ENCODE data around the gene IRAK2.
A peak's percentile ranks its signal among the peaks of the same experiment; 100 is the strongest.
"Not testable (repeated sequence)": the region's sequence is repeated elsewhere in the genome, so short reads cannot be mapped to it uniquely, and the experiment has no call there.

The IRAK2 gene

DNA sequence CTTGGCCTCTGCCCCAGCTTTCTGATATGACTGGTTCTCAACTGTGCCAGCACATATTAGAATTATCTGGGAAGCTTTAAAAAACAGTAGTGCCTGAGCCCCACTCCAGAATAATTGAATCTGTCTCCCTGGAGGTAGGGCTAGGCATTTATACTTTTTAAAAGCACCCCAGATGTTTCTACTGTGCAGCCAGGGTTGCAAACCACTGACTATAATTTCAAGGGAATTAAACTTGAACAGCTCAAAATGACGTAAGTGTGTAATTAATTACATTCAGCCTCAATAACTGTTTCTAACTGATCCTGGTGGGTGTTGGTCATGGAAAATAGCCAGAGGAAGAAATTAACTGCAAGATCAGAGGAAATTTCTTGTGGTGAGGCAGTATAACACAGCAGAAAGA, 4.4 kb upstream of the IRAK2 start:
- DNase-seq, result no peak

DNA sequence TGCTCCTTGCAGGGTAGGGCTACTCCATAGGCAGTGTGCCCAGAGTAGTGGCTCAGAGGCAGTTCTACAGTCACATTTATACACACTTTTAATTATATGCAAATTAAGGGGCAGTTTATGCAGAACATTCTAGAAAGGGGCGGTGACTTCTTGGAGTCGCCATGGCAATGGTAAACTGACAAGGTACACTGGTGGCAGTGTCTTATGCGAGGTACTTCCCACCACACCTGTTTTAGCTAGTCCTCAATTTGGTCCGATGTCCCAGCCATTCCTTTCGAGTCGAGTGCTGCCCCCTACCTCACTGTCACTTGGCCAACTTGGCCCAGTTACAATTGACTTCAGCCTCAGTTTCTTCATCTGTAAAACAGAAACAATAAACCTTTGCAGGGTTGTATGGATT, 3.8 kb upstream of the IRAK2 start:
- no peak for DNase-seq

DNA sequence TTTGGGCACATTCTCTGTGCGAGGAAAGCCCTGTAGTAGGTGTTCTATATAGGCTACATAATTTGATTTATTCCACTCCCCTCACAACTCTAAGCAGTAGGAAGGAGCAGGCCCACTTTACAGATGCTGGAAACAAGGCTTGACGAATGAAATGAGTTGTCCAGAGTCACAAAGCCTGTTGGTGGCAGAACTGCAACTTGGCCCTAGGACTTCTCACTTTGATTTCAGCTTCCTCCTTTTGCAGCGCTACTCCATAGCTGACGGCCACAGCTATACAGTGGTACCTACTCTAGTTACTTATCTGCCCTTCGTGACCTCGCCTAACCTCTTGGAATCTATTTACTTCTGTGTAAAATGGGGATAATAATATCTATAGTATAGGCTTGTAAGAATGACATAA, 2.5 kb upstream of the IRAK2 start:
- peak; percentile 76 for DNase-seq

DNA sequence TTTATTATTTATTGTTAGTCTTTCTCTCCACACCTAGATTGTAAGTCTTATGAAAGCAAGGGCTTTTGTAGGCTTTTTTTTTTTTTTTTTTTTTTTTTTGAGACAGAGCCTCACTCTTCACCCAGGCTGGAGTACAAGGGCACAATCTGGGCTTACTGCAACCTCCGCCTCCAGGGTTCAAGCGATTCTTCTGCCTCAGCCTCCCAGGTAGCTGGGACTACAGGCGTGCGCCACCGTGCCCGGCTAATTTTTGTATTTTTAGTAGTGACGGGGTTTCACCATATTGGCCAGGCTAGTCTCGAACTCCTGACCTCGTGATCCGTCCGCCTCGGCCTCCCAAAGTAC, 546 bp upstream of the IRAK2 start:
- DNase-seq, result not testable (repeated sequence)

DNA sequence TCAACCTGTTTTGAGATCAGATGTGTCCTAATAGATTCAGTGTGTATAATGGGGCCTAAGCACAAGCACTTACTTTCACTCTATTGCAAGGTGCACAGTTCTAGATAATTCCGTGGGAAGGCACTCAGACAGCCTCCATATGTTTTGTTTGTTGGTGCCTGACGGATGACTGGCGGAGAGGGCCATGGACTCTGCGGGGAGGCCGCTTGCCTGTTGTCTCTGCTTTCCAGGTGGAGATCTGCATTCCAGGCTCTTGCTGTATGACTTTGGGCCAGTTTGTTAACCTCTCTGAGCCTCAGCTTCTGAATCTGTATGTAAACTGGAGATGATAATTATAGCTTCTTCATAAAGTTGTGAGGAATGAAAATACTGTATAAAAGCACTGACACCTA, 1.5 kb downstream of the IRAK2 start:
- no peak for DNase-seq

DNA sequence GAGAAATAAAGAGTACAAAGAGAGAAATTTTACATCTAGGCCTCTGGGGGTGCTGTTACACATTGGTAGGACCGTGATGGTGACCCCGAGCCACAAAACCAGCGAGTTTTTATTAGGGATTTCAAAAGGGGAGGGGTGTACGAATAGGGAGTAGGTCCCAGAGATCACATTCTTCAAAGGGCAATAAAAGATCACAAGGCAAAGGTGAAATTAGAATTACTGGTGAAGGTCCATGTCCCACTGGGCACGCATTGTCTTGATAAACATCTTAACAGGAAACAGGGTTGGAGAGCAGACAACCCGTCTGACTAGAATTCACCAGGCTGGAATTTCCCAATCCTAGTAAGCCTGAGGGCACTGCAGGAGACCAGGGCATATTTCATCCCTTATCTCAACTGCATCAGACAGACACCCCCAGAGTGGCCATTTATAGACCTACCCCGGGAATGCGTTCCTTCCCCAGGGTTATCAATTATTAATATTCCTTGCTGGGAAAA, 4.3 kb downstream of the IRAK2 start:
- peak; percentile 34 for DNase-seq

DNA sequence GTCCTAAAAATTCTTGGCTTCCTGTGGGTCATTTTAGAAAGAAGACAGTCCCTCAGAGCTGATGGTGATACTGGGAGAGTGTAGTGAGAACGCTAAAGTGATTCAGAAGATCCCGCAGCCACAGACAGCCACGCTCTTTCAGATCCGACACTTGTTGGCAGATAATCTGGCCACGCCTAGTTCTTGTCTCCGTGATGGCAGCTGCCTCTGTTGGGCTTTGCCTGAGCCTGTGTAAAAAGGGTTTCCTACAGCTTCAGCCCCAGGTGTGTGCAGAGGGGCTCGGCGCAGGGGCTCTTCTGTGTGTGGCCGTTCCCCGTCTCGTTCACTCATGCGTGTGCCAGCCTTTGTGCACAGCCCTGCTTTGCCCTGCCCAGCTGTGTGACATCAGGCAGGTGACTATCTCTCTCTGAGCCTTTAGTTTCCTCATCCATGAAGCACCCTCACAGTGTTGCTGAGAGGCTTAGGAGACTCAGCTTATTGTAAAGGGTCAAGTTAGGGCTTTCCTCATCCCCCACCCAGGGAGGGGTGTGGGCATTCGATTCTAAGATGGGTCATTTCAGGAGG, 6.3 kb downstream of the IRAK2 start:
- DNase-seq, result peak; percentile 30

DNA sequence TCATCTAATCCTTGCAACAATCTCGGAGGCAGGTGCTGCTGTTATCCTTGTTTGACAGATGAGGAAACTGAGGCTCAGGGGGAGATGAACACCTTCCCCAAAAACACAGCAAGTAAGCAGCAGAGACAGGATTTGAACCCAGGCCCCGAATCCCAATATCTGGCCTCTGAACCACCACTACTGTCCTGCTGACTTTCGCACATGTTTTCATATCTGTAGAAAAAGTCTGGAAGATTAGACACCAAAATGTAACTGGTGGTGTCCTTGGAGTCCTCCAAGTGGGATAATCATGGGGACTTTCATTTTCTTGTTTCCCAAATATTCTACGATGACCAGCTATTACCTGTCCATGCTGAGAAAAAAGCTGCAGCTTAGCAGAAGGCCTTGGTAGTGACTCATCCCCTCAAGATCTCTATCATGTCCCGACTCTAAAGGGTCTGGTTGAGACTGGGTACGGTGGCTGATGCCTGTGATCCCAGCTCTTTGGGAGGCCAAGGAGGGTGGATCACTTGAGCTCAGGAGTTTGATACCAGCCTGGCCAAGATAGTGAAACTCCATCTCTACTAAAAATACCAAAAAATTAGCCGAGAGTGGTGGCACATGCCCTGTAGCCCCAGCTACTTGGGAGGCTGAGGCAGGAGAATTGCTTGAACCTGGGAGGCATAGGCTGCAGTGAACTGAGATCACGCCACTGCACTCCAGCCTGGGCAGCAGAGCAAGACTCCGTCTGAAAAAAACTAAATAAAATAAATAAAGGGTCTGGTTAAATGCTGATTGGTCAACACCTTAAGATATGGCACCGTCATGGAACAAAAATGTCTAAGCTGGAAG, 8.6 kb downstream of the IRAK2 start:
- DNase-seq, result peak; percentile 37

DNA sequence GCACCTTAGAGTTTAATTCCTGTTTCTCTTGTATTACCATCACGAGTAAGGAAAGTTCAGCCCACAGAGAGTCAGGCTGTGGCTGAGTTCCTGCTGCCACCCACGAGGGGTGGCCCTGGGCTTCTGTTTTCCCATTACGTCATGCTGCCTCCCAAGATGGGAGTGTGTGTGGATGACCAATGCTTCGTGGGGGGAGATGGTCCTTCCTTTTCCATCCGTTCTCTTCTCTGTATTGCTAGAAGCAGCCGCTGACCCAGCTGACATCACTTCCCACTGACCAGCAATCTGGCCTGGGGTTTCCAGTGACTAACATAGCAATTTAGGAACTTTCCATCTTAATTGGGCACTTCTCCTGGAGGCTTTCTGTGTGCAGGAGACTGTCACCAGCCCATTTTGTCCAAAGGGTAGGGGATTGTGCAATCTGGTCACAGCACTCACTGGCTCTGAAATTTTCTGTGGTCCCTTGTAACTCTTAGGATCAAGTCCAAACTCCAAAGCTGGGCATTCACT, 9.3 kb downstream of the IRAK2 start:
- DNase-seq, result peak; percentile 50

DNA sequence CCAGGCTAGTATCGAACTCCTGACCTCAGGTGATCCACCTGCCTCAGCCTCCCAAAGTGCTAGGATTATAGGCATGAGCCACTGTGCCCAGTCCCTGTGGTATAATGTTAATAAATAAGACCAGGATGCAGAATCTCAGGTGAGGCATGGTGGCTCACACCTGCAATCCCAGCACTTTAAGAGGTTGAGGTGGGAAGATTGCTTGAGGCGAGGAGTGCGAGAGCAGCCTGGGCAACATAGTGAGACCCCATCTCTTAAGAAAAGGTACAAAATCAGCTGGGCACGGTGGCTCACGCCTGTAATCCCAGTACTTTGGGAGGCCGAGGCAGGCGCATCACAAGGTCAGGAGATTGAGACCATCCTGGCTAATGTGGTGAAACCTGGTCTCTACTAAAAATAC, 10.6 kb downstream of the IRAK2 start:
- not testable (repeated sequence) for DNase-seq

DNA sequence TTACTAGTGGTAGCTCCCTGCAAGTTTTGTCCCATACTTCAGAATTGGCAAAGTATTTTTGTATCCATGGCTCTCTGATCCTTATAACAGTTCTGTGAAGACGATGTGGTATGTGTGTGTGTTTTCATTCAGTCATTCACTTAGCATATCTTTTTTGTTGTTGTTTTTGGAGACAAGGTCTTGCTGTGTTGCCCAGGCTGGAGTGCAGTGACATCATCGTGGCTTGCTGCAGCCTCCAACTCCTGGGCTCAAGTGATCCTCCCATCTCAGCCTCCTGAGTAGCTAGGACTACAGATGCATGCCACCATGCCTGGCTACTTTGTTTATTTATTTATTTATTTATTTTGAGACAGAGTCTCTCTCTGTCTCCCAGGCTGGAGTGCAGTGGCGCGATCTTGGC, 11.4 kb downstream of the IRAK2 start:
- not testable (repeated sequence) for DNase-seq

DNA sequence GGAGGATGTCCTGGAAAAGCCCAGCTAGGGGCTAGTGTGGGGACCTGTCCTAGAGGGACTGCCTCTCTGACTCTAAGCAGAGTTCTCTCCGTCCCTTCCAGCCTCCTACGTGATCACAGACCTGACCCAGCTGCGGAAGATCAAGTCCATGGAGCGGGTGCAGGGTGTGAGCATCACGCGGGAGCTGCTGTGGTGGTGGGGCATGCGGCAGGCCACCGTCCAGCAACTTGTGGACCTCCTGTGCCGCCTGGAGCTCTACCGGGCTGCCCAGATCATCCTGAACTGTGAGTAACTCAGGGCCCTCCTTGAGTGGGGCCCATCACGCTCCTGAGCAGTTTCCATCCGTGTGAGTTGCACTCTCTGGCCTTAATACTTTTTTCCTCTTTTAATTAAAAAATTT, 13.0 kb downstream of the IRAK2 start:
- no peak for DNase-seq

DNA sequence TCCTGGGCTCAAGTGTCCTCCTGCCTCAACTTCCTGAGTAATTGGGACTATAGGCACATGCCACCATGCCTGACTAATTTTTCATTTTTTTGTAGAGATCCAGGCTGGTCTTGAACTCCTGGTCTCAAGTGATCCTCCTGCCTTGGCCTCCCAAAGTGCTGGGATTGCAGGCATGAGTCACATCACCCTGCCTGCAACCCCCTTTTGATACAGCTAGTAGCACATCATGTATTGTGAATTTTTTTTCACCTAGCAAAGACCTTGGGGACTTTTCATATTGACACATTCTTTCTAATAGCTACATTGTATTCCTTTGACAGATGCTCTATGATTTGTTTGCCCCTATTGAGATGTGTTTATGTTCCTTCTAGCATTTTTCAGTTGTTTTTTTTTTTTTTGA, 14.2 kb downstream of the IRAK2 start:
- no peak for DNase-seq

DNA sequence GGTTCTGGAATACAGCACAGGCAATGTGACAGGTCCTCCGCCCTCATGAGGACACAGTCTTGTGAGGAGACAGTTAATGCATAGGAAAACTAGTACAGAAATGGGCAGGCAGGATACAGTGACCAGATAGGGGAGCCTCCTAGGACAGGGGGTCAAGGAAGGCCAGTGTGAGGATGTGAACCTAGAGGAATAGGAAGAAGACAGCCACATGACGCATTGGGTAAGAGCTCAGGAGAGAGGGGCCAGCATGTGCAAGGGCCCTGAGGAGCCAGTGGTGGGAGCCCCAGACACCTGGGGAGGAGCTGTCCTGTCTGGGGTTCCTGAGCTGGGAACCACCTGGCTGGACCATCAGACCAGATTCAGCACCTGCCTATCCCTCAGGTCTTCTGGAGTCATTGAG, 15.6 kb downstream of the IRAK2 start:
- DNase-seq, result no peak

DNA sequence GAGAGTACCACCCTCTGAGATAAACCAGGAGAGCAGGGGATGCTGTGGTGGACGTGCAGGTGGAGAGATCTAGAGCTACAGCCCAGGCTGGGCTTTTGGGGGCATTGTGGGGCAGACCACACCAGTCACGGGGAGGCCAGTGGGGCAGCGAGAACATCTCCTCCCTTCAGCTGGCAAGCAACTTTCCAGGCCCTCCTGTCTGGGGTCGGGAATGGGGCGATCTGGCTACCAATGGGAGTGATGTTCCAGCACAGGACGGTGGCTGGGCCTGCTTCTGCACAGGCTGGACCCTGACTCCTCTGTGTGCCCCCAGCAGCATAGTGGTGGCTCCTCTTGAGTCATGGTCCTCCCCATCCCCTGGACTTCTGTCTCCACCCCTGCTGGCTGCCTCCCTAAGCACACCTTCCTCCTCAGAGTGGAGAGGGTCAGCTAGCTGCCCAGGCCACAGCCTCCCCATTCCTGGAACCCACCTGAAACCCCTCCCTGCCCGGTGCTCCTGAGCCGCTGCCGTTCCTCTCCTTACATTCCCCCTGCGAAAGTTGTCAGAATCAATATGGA, 16.1 kb downstream of the IRAK2 start:
- no peak for DNase-seq

DNA sequence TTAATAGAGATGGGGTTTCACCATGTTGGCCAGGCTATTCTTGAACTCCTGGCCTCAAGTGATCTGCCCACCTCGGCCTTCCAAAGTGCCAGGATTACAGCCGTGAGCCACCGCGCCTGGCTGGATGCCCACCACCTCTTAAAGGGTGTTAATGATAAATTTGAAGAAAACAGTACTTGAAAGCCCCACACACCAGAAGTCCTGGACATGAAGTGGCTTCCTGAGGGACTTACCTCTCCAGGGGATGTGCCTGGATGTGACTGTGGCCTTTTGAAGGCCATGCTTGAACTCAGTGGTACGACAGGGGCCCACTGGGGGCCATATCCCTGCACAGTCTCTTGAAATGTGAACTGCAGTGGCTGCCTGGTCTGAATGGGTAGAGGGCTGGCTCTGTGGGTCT, 18.2 kb downstream of the IRAK2 start:
- no peak for DNase-seq

DNA sequence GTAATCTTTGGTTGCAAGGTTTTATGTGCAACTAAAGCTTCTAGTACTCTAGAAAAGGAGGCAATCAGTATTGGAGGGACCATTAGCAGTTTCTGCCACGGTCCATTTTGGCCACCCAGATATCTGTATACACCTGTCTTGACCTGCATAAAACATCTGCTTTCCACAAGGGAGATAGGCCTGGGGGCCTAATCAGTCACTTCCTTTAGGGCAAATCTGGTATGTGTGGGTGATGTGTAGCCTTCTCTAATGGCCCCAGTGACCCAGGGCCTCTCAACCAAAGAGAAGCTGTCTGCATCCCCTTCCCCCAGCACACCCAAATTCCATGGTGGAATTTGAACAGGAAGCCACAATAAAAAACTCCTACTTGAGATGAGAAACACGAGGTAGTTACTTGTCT, 19.5 kb downstream of the IRAK2 start:
- DNase-seq, result no peak

DNA sequence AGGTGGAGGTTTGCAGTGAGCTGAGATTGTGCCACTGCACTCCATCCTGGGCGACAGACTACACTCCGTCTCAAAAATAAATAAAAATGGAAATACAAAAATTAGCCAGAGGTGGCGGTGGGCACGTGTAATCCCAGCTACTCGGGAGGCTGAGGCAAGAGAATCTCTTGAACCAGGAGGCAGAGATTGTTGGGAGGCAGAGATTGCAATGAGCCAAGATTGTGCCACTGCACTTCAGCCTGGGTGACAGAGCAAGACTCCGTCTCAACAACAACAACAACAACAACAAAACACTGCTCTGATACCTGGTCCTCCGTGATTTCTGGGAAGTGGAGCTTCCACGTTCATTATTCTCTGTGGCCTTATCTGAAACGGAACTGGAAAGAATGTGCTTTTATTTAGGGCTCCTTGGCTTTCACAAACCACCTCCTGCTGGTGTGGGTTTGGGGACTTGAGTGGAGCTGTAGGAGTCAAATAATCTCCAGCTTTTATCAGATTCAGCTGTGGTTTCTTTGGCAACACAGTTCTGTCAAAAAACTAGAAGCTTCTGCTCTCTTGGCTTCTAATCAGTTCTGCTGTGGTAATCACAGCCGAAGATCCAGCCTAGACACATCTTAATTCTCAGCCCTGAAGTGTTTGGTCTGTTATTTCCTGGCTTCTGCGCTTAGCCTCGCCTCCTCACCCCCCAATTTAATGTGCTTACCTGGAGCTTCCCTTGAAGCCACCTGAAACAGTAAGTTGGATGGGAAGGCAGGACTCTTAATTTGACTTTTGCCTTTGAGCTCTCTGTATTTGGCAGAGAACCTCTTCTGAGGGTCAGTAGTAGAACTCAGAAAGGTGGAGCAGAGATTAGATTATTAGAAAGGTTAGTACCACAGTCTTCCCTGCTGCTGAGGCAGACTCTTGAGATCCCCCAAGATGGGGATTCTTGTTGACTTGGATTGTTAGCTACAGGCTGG, 21.4 kb downstream of the IRAK2 start:
- peak; percentile 44 for DNase-seq

DNA sequence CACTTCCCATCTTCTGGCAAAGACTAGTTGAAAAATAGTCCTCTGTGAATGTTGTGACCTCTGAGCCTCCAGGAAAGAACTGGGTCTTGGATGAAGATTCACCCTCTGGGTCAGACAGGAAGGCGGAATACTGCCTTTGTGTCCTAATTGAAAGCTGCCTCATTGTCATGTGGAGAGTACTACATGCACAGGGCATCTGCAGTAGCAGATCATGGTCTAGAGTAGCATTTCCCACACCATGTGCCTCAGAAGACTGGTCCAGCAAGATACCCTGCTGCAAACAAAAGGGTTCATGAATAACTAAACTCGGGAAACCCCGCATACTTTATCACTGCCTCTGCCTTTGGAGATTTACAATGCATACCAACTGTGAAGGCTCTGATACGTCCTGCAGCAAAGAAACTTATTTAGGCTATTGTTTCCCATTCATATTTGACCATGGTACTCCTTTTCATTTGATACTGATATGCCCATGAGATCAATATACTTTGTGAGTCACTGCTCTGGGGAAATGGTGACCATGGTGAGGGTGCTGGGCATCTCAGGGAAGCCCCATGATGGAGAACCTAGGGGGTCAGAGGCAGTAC, 22.7 kb downstream of the IRAK2 start:
- DNase-seq, result no peak

DNA sequence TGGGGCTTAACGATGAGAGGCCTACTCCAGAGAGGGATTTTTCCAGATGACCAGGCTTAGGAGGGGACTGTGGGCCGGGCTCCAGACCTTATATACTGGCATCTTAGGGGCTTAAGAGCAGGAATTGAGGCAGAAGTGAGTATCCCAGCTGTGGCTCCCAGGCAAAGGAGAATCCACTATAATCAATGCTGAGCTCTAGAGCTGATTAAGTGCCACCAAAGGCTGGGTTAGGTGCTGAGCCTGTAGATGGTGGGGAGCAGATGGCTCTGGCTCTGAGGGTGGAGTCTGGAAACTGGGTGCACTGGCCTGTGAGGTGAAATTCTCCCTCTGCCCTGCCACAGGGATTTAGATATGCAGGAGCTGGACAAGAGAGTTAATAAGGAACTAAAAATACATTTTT, 23.2 kb downstream of the IRAK2 start:
- no peak for DNase-seq

DNA sequence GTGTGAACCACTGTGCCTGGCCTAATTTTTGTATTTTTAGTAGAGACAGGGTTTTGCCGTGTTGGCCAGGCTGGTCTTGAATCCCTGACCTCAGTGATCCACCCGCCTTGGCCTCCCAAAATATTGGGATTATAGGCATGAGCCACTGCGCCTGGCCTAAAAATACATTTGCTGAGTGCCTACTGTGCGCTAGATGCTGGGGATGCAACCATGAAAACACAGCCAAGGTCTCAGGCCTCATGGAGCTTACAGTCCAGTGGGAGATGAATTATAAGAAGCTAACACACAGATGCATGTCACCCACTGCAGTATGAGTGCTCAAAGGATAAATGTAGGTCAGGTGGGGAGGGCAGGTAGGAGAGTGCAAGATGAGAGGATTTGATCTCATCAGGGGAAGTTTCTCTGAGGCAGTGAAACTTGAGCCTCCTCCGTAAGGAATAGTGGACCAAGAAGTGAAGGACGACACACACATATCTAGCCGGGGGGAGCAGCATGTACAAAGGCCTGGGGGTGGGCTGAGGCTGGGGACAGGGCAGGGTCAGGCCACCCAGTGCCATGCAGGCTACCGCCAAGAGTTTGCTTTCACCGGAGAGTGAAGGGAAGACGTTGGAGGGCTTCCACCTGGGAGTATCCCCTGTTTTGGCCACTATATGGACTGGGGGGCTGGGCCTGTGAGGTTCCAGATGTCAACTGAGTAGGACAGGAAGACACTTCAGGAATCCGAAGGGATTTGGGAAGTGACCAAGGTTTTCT, 24.3 kb downstream of the IRAK2 start:
- no peak for DNase-seq

Measured in OCI-M1 (cell line).